GM18508 (cell line): ENCODE measurements around the gene INTS11.

Source experiments
- ATAC-seq: cut with Tn5 transposase; IDR thresholded peaks from one replicate; pipeline ENCODE4 v1.9.1; 2021; ENCODE audit warnings: moderate number of reproducible peaks; ENCODE audit not compliant: insufficient read depth, unreplicated experiment

Gene INTS11

DNA sequence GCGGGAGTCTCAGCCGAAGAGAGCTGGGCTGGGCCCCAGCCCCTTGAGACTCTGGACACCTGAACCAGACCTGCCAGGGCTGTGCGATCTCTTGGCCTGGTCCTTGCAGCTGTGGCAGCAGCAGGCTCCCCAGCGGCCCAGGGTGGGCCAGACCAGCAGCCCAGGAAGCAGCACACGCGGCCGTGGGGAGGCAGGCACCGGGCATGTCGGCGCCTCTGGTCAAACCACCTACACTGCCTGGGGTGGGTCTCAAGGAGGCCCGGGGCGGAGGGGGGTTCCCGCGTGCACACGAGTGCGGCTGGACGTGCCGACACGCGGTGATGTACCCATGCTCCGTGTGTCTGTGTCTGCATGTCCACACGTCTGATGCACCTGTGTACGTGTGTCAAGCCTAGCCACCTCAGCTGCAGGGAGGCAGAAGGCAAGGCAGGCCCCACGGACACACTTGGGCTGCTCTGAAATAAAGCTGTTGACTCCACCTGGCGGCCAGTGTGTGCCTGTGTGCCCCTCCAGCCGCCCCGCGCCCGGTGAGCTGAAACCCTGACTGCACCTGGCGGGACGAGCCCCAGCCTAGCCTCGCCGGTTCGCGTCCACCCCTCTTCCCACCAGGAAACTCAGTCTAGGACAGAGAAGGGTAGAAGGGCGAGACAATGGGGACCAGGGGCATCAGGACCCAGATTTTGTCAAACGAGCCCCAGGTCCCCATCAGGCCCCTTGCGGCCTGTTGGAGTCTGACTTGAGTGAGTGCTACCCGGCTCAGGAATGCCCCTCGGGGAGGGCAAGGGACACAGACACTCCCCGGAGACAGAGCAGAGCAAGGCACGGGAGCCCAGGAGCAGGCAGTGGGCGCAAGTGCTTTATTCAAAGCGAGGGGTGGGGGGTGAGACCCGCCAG lies 32.7 kb downstream of the INTS11 start:
- no peak for ATAC-seq

GRCh38 chr1:1291023-1291528 lies 33.4 kb downstream of the INTS11 start:
- ATAC-seq = no peak

- no peak for ATAC-seq
Measured at GRCh38 chr1:1290238-1290731, 34.2 kb downstream of the INTS11 start.

DNA sequence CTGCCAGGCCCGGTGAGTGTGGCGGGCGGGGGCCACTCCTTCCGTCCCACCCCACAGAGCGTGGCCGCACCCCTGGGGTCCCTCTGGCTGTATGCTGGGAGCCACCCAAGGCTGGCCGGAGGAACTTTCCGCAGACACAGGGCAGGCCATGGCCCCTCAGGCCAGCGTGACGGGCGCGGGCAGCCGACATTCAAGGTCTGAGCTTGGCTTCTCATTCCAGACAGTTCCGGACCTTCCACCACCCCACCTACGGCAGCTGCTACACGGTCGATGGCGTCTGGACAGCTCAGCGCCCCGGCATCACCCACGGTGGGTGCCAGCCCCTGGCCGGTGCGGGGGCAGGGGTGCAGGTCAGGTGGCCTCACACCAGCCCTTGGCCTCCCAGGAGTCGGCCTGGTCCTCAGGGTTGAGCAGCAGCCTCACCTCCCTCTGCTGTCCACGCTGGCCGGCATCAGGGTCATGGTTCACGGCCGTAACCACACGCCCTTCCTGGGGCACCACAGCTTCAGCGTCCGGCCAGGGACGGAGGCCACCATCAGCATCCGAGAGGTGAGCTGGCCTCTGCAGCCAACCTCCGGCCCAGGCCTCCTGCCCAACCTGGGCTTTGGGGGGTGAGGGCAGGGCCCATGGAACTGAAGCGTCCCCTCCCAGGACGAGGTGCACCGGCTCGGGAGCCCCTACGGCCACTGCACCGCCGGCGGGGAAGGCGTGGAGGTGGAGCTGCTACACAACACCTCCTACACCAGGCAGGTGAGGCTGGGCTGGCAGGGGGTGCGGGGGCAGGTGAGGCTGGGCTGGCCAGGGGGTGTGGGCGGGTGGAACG lies 37.0 kb downstream of the INTS11 start:
- no peak for ATAC-seq

DNA sequence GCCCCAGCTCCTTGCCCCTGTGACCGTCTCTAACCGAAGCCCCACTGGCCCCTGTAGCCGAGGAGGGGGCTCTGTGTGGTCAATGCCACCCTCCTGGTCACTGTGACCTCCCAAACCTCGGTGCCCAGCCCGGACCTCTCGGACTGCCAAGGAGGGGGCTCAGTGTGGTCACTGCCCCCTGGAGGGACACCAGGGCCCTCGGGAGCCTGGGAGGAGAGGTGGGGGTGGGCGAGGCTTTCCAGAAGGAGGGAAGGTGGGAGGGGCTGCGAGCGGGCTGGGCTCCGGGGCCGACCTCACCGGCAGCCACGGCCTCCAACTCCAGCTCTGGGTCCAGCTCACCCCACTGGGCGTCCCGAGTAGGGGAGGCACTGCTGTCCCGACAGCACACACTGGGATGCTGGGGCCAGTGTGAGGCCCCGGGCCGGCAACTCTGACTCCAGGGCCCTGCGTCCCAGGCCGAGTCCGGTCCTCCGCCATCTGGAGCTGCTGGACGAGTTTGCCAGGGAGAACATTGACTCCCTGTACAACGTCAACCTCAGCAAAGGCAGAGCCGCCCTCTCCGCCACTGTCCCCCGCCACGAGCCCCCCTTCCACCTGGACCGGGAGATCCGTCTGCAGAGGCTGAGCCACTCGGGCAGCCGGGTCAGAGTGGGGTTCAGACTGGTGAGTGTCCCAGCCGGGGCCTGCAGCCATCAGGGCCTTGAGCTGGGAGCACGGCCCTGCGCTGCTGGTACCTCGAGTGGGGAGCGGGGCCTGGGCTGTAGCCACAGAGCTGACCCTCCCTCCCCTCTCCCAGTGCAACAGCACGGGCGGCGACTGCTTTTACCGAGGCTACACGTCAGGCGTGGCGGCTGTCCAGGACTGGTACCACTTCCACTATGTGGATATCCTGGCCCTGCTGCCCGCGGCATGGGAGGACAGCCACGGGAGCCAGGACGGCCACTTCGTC lies 37.9 kb downstream of the INTS11 start:
- no peak for ATAC-seq

- no peak for ATAC-seq
Measured at GRCh38 chr1:1285611-1286311, 38.7 kb downstream of the INTS11 start.

DNA sequence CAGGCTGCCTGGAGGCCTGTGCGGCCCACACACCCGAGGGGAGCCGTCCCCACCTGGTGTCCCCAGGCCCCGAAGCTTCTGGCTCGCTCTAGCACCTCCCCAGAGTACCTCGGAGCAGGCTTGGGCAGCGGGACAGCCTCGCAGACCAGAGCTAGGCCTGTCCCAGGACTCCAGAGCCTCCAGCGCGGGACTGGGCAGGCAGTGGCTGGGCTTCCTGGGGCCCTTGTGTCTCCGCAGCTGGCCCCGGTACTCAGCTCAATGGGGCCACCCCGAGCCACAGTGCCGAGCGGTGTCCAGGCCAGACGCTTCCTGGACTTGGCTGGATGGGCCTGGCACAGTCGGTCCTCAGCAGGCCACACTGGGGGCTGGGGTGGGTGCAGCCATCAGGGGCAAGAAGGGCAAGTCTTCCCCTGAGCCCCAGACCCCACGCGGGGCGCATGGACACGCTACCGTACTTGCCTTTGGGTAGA lies 39.3 kb downstream of the INTS11 start:
- no peak for ATAC-seq

DNA sequence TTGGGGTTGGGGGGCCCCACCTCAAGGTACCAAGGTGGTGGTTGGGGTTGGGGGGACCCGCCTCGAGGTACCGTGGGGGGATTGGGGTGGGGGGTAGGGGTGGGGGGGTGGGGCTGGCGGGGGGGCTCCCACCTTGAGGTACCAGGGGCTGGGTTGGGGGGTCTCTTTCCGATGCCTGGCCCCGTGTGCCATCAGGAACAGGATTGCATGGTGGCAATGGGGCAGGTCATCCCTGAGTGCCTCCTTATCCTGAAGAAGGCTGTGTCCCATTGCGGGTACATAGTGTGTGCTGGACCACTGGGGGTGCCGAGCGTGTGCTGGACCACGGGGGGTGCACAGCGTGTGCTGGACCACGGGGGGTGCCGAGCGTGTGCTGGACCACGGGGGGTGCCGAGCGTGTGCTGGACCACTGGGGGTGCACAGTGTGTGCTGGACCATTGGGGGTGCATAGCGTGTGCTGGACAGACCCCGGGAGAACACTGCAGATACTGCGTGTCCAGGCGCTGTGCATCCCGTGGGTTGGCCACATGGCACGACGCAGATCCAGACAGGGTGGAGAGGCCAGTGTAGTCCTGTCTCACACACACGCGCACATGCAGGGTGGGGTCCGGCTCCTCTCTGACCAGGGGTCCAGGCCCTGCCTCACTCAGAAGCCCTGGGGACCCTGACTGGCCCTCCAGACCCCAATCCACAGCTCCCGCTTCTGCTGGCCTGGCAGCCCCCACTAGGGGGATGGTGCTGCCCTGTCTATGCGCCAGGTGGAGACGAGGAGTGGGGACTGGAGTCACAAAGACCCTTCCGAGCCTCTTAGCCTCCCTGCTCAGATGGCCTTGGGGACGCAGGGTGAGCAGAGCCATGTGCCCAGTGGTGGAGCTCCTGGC lies 40.0 kb downstream of the INTS11 start:
- no peak for ATAC-seq

DNA sequence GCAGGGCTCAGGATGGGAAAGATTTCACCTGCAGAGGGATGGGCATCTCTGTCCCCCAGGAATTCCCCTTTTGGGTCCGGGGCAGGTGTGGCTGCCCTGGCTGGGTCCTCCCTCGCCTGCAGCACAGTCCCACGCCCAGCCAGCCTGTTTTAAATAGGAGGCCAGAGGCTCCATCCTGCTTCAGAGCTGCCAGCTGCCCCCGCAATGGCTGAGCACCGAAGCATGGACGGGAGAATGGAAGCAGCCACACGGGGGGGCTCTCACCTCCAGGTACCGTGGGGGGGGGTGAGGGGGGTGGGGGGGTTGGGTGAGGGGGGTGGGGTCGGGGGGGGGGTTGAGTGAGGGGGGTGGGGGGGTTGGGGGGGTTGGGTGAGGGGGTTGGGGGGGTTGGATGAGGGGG lies 40.6 kb downstream of the INTS11 start:
- no peak for ATAC-seq

DNA sequence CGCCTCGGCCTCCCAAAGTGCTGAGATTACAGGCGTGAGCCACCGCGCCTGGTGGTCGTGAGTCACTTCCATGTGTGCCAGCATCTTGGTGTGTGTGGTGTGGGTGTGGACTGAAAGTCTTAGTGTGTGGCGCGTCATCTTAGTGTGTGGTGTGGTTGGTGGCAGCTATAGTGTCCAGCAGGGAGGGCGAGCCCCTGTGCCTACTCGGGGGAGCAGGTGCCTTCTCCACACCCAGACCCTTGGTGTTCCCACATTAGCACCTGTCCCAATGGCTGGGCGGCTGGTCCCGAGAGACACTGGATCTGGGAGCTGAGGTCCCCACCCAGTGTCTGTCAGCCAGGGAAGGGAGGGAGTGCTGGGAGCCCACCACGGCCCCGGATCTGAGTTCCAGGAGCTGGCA lies 41.5 kb downstream of the INTS11 start:
- ATAC-seq = no peak

DNA sequence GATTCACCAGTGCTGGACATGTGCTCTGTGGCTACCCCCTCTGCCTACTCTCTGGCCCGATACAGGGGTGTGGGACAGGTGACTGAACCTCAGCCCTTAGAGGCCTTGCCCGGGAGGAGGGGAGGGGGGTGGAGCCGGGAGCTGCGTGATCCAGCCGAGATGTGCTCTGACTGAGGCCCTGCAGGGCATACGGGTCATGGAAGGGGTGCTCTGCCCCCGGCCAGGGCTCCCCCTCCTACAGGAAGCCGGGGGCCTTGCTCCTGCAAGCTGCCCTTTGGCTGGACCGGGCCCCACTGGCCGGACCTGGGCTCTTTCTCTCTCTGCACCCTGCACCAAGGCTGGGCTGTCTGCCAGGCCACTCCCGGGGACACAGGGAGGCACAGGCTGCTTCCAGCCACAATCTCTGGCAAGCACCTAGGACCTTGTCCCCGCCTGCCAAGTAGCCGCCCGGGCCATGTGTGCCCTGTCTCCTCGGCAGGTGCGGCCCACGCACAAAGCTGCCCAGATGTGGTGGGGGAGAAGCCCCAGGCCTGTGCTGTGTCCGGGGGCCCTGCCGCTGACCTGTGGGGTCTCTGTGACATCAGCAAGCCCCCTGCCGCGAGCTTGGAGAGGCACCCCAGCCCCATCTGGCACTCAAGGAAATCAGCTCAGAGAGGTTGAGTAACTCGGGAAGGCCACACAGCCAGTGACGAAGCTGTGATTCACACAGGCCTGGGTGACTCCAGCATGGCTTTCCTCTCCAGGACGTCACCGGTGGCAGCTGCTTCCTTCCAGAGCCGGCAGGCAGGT lies 42.7 kb downstream of the INTS11 start:
- ATAC-seq = no peak

- no peak for ATAC-seq
Measured at GRCh38 chr1:1280782-1281481, 43.5 kb downstream of the INTS11 start.

- no peak for ATAC-seq
Measured at GRCh38 chr1:1279028-1279427, 45.4 kb downstream of the INTS11 start.

GRCh38 chr1:1278620-1279019 lies 45.8 kb downstream of the INTS11 start:
- no peak for ATAC-seq

- ATAC-seq = no peak
Measured at GRCh38 chr1:1275836-1276235, 48.6 kb downstream of the INTS11 start.

GRCh38 chr1:1274931-1275431 lies 49.5 kb downstream of the INTS11 start:
- no peak for ATAC-seq
